Measurements from ENCODE around the gene RGS12.

The RGS12 gene

DNA sequence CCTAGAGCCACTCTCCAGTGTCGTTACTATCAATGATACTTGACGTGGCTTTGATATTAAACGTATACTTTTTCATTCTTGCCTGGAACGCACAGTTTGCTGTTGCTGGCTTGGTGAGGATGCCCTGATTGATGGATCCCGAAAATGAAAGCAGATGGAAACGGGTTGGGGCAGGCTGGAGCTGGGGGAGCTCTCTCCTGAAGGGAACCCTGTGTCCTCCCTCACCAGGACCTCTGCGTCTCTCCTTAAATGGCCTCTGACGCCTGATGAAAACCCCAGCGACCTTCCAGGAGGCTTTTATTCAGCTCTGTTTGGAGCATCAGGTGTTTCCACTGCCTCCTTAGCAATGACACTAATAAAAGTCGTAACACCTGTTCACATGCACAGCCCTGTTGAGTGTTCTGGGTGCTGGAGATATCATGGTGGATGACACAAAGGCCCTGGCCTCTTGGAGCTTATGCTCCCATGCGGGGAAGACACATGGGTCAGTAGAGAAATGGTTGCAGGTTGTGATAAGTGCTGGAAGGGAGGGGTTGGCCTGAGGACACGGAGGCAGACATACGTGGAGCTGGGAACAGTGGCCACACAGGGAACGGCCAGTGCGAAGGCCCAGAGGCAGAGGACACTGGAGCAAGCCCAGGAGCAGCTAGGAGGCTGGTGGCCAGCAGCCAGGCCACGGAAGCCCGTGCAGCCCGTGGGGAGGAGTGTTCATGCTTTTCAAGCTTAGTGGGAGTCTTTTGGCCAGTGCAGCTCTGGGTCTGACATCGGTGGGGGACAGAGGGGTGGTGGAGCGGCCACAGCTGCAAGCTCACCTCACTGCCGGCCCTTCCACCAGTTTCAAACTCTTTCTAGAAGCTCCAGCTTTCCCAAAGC lies 36.4 kb upstream of the RGS12 start:
- no peaks in the 10 kb centered on the region for H3K79me2 ChIP-seq (ENCODE audit: control insufficient read depth, low read length)
- H3K36me3 ChIP-seq (ENCODE audit: control insufficient read depth, low read length): no peaks in the 10 kb centered on the region
- H3K4me1 ChIP-seq (ENCODE audit: control insufficient read depth, low read length): peaks cover 21% of the 10 kb centered on the region
- no peak overlapping the region for H3K4me3 ChIP-seq (ENCODE audit: low read length)
- no peak for TF ChIP-seq CTCF (IDR thresholded peaks at IDR 0.05; ENCODE audit: low read depth, low read length, poor library complexity, severe bottlenecking)
- no peak for TF ChIP-seq EZH2phosphoT487 (IDR thresholded peaks at IDR 0.05; ENCODE audit: borderline replicate concordance, low read length)
- peaks cover 12% of the 10 kb centered on the region; the same call in 1 of the 2 replicates for H3K27me3 ChIP-seq (ENCODE audit: control insufficient read depth, low read length)
- H4K20me1 ChIP-seq (ENCODE audit: control insufficient read depth, insufficient read depth, low read depth, low read length): no peaks in the 10 kb centered on the region
- H3F3A ChIP-seq (ENCODE audit: control insufficient read depth, insufficient read depth): no peaks in the 10 kb centered on the region
- H3K9me2 ChIP-seq (replicated peaks; ENCODE audit: control insufficient read depth, low read length): no peaks in the 10 kb centered on the region
- no peaks in the 10 kb centered on the region for H3K9me3 ChIP-seq (ENCODE audit: control insufficient read depth, insufficient read depth, low read length)
- H3K27ac ChIP-seq (ENCODE audit: low read depth, low read length): no peak overlapping the region
- no peak overlapping the region for H3K4me2 ChIP-seq (ENCODE audit: low read length)

DNA sequence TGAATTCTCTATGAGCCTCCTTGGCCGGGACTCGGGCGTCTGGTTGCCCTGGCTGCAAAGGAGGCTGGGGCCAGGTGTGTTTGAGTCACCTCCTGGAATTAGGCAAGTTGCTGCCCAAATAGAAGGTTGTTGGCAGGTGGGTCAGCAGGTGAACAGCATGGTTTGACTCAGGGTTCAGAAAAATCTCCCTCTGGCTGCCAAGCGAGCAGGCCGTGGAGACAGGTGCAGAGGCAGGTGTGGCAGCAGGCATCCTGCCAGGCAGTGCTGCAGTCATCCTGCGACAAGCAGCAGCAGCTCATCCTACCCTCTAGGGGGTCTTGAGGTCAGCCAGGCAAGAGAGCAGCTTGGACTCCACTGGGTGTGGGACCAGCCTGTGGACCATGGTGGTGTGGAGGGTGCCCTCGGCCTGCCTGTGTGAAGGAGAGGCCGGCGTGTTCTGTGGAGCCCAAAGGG lies 35.7 kb upstream of the RGS12 start:
- Histone ChIP-seq H3K4me3 (ENCODE audit: low read length) (no peak overlapping the region), H3K9me2 (replicated peaks; ENCODE audit: control insufficient read depth, low read length) (no peaks in the 10 kb centered on the region), H3K79me2 (ENCODE audit: control insufficient read depth, low read length) (no peaks in the 10 kb centered on the region), H3F3A (ENCODE audit: control insufficient read depth, insufficient read depth) (no peaks in the 10 kb centered on the region), H3K27ac (ENCODE audit: low read depth, low read length) (no peak overlapping the region), H3K27me3 (ENCODE audit: control insufficient read depth, low read length) (peaks cover 12% of the 10 kb centered on the region; the same call in 1 of the 2 replicates), H3K4me2 (ENCODE audit: low read length) (peak overlapping the region; percentile 34; the same call in 1 of the 2 replicates), H3K4me1 (ENCODE audit: control insufficient read depth, low read length) (peaks cover 21% of the 10 kb centered on the region), H3K9me3 (ENCODE audit: control insufficient read depth, insufficient read depth, low read length) (no peaks in the 10 kb centered on the region), H4K20me1 (ENCODE audit: control insufficient read depth, insufficient read depth, low read depth, low read length) (no peaks in the 10 kb centered on the region), H3K36me3 (ENCODE audit: control insufficient read depth, low read length) (no peaks in the 10 kb centered on the region)
- no peak for TF ChIP-seq CTCF (IDR thresholded peaks at IDR 0.05; ENCODE audit: low read depth, low read length, poor library complexity, severe bottlenecking)
- TF ChIP-seq EZH2phosphoT487 (IDR thresholded peaks at IDR 0.05; ENCODE audit: borderline replicate concordance, low read length): no peak

DNA sequence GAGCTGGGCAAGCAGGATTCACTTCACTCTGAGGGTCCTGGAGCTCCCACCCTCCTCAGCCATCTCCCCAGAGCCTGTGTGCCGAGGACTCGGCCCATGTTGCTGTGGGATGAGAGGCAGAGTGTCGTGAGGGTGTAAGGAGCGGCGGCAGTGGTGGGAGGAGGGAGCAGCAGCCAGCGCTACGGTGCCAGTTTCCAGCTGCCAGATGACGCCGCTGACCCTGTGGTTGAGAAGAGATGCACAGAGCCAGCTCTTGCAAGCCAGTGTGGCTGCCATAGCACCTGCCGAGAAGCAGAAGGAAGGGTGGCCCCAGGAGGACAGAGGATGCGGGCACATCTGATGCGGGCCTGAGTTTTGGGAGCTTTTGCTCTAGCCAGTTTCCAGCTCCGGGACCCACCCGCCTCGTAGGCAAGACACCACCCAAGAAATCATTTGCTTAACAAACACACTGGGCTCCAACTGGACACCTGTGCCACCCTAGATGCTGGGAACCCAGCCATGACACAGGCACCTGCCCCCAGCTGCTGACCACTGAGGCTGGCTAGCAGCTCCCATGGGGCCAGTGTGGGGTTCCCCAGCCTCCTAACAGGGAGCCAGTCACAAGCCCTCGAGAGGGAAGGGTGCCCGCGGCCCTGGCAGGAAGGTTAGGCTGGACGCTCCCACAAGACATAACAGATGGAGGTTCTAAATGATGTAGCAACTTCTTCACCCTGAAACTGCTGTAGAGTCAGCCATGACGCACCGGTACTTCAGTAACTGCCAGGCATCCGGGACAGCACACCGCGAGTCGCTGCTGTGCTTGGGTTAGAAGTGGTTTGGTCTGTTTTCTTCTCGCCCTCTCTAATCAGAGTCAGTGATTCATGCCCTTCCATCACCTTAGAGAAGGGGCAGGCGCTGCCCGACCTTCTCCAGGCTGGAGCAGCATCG lies 35.0 kb upstream of the RGS12 start:
- TF ChIP-seq EZH2phosphoT487 (IDR thresholded peaks at IDR 0.05; ENCODE audit: borderline replicate concordance, low read length) (no peak), CTCF (IDR thresholded peaks at IDR 0.05; ENCODE audit: low read depth, low read length, poor library complexity, severe bottlenecking) (no peak)
- no peaks in the 10 kb centered on the region for H3K9me3 ChIP-seq (ENCODE audit: control insufficient read depth, insufficient read depth, low read length)
- H3K4me3 ChIP-seq (ENCODE audit: low read length): no peak overlapping the region
- peak overlapping the region; percentile 34 for H3K4me2 ChIP-seq (ENCODE audit: low read length)
- no peaks in the 10 kb centered on the region for H3K36me3 ChIP-seq (ENCODE audit: control insufficient read depth, low read length)
- H3K4me1 ChIP-seq (ENCODE audit: control insufficient read depth, low read length): peaks cover 21% of the 10 kb centered on the region
- H3K79me2 ChIP-seq (ENCODE audit: control insufficient read depth, low read length): no peaks in the 10 kb centered on the region
- H3K9me2 ChIP-seq (replicated peaks; ENCODE audit: control insufficient read depth, low read length): no peaks in the 10 kb centered on the region
- no peaks in the 10 kb centered on the region for H4K20me1 ChIP-seq (ENCODE audit: control insufficient read depth, insufficient read depth, low read depth, low read length)
- no peaks in the 10 kb centered on the region for H3F3A ChIP-seq (ENCODE audit: control insufficient read depth, insufficient read depth)
- H3K27me3 ChIP-seq (ENCODE audit: control insufficient read depth, low read length): peaks cover 12% of the 10 kb centered on the region; the same call in 1 of the 2 replicates
- H3K27ac ChIP-seq (ENCODE audit: low read depth, low read length): no peak overlapping the region
